Muscle of leg (tissue), 11 donors: ENCODE data around the gene ABCA7. TPM values are rescaled to one million over a fixed set of nuclear protein-coding genes. Genes with fewer than 3 reads are reported as not detected.

Source experiments
- DNase-seq: peaks from one replicate; pipeline ENCODE4 v3.0.0; 2013
- H3K27ac ChIP-seq: one replicate; pipeline ENCODE4 v1.5.1; 2013; ENCODE audit warnings: mild to moderate bottlenecking, low read length, control low read depth
- H3K27me3 ChIP-seq: one replicate; pipeline ENCODE4 v1.6.1; 2013; ENCODE audit warnings: low read length; ENCODE audit not compliant: control insufficient read depth, insufficient read depth
- H3K36me3 ChIP-seq: one replicate; pipeline ENCODE4 v1.6.1; 2013; ENCODE audit warnings: low read length; ENCODE audit not compliant: control insufficient read depth, insufficient read depth
- H3K4me1 ChIP-seq: one replicate; pipeline ENCODE4 v1.6.1; 2013; ENCODE audit warnings: low read length; ENCODE audit not compliant: control insufficient read depth, insufficient read depth
- H3K4me3 ChIP-seq: one replicate; pipeline ENCODE4 v1.5.1; 2013; ENCODE audit warnings: low read length, control low read depth
- H3K9me3 ChIP-seq: replicated peaks from 2 replicates; pipeline ENCODE4 v1.6.1; 2013; ENCODE audit warnings: low read depth, low read length; ENCODE audit not compliant: control insufficient read depth
- WGBS: methylation state at CpG from one replicate; pipeline ENCODE4 v1.1.5; 2013; ENCODE audit warnings: missing lambda C conversion rate; ENCODE audit not compliant: insufficient coverage; 5-methylcytosine and 5-hydroxymethylcytosine counted together
- polyA plus RNA-seq, 8 donors: library from polyadenylated mRNA; unstranded; fragments of 120-200 nt; gene quantifications; one replicate each; pipeline versions ENCODE4 v1.2.1 to v1.2.3, GENCODE V29; 2013; ENCODE audit warnings: inconsistent platforms in 1 of 8, low replicate concordance in 1 of 8; ENCODE audit not compliant: insufficient read length in 8 of 8, insufficient read depth in 1 of 8
- total RNA-seq: library from RNA; stranded (reverse); fragments of 120-200 nt; gene quantifications from one replicate; pipeline ENCODE4 v1.2.4, GENCODE V29; 2013

ABCA7 gene
- total and polyA plus RNA-seq, 9 donors, result 7.9 to 23.0 (median 12.6) TPM

GRCh38 chr19:1089126-1089771 is 49.3 kb downstream of the ABCA7 start:
- 93% methylated on average over 30 of the region's 32 CpGs for WGBS
- DNase-seq, result no peak
- Histone ChIP-seq H3K36me3 (peaks cover 61% of the 10 kb centered on the region), H3K9me3 (no peaks in the 10 kb centered on the region), H3K27me3 (no peaks in the 10 kb centered on the region), H3K4me3 (no peak overlapping the region), H3K4me1 (peaks cover 48% of the 10 kb centered on the region), H3K27ac (no peak overlapping the region)

GRCh38 chr19:1089891-1090290 is 50.0 kb downstream of the ABCA7 start:
- Histone ChIP-seq H3K4me1 (peaks cover 48% of the 10 kb centered on the region), H3K4me3 (no peak overlapping the region), H3K27me3 (no peaks in the 10 kb centered on the region), H3K9me3 (no peaks in the 10 kb centered on the region), H3K27ac (no peak overlapping the region), H3K36me3 (peaks cover 62% of the 10 kb centered on the region)
- no peak for DNase-seq
- WGBS, result 67% methylated on average over 5 of the region's 22 CpGs

DNA sequence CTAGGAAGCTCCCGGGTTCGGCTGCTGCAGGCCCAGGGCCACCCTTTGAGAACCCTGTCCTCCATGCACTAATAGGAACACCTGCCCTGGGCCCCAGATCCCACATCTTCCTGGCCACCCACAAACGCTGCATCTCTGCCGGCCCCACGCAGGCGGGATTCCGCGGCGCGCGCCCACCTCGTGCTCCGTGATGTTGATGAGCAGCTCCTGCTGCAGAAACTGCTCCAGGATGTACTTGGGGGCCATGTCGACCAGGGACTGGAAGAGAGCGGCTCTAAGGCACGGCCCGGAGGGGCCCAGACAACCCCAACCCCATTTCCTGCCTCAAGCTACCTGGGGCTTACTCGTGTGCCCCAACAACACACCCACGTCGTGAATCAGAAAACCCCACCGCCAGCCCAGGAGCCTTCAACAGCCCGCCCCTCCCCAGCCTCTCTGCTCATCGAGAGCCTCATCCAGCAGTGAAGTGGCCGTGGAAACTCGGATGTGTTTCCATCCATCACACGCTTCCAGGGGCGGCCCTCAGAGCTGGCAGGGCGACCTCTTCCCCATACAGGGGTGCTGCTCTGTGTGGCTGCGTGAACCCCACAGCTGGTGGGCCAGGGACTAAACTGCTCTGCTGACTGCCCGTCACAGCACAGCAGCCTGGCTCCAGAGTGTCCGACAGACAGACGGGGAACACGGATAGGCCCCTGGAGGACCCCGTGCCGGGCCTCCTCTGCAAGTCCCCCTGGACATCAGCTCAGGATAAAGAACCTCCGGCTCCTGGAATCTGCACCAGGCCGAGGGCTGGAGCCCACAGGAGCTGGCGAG is 51.0 kb downstream of the ABCA7 start:
- H3K4me1 ChIP-seq, result peaks cover 46% of the 10 kb centered on the region
- no peak for DNase-seq
- H3K27ac ChIP-seq, result no peak overlapping the region
- no peaks in the 10 kb centered on the region for H3K27me3 ChIP-seq
- no peak overlapping the region for H3K4me3 ChIP-seq
- 91% methylated on average over 29 of the region's 38 CpGs for WGBS
- no peaks in the 10 kb centered on the region for H3K9me3 ChIP-seq
- H3K36me3 ChIP-seq, result peaks cover 58% of the 10 kb centered on the region

GRCh38 chr19:1091544-1092175 is 51.8 kb downstream of the ABCA7 start:
- Histone ChIP-seq H3K27ac (no peak overlapping the region), H3K9me3 (no peaks in the 10 kb centered on the region), H3K36me3 (peaks cover 52% of the 10 kb centered on the region), H3K27me3 (no peaks in the 10 kb centered on the region), H3K4me3 (no peak overlapping the region), H3K4me1 (peaks cover 39% of the 10 kb centered on the region)
- whole genome bisulfite sequencing, result 91% methylated on average over 22 of the region's 27 CpGs
- DNase-seq, result no peak

- H3K27me3 ChIP-seq, result no peaks in the 10 kb centered on the region
- H3K36me3 ChIP-seq, result peaks cover 45% of the 10 kb centered on the region
- H3K27ac ChIP-seq, result no peak overlapping the region
- peaks cover 22% of the 10 kb centered on the region for H3K4me1 ChIP-seq
- H3K4me3 ChIP-seq, result no peak overlapping the region
- 72% methylated on average over 8 of the region's 15 CpGs for WGBS
- no peak for DNase-seq
- no peaks in the 10 kb centered on the region for H3K9me3 ChIP-seq
Observed at GRCh38 chr19:1093330-1093729, 53.4 kb downstream of the ABCA7 start.

- Histone ChIP-seq H3K27ac (no peak overlapping the region), H3K27me3 (no peaks in the 10 kb centered on the region), H3K9me3 (no peaks in the 10 kb centered on the region), H3K4me3 (peak overlapping the region; percentile 89), H3K4me1 (peaks cover 17% of the 10 kb centered on the region), H3K36me3 (peaks cover 38% of the 10 kb centered on the region)
- WGBS, result 75% methylated on average over 26 of the region's 32 CpGs
- DNase-seq, result no peak
Observed at GRCh38 chr19:1093811-1094553, 54.1 kb downstream of the ABCA7 start.

DNA sequence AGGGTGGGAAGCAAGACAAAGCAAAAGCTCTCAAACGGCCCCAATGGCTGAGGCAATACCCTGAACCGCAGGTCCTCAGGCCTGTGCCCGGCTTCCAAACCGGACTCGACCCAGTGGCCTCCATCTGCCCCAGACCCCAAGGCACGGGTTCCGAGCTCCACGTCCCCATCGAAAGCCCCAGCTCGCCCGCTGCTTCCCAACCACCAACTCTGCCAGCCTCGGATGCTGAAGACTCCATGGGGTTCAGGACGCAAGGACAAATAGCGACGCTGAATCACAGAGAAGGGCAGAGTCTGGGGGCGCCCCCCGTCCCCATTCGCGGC is 54.7 kb downstream of the ABCA7 start:
- no peak for DNase-seq
- H3K4me1 ChIP-seq, result peaks cover 17% of the 10 kb centered on the region
- H3K36me3 ChIP-seq, result peaks cover 32% of the 10 kb centered on the region
- H3K4me3 ChIP-seq, result peak overlapping the region; percentile 89
- H3K27ac ChIP-seq, result no peak overlapping the region
- no peaks in the 10 kb centered on the region for H3K9me3 ChIP-seq
- no peaks in the 10 kb centered on the region for H3K27me3 ChIP-seq
- under 1% methylated on average over 19 of the region's 19 CpGs for WGBS

- Histone ChIP-seq H3K27ac (no peak within 1 kb of the TSS), H3K9me3 (no peaks in the 10 kb centered on the region), H3K36me3 (peaks cover 30% of the 10 kb centered on the region), H3K4me1 (peaks cover 17% of the 10 kb centered on the region), H3K27me3 (no peaks in the 10 kb centered on the region), H3K4me3 (peak within 1 kb of the TSS; percentile 89)
- WGBS, result under 1% methylated on average over 78 of the region's 81 CpGs
- DNase-seq, result peak; percentile 100
Observed at GRCh38 chr19:1094978-1095701, 55.2 kb downstream of the ABCA7 start, which contains the start of gene POLR2E. Gene POLR2E, minus strand, starts transcription at chr19:1095375. Its CDS starts 60 bp downstream, at chr19:1095315.

DNA sequence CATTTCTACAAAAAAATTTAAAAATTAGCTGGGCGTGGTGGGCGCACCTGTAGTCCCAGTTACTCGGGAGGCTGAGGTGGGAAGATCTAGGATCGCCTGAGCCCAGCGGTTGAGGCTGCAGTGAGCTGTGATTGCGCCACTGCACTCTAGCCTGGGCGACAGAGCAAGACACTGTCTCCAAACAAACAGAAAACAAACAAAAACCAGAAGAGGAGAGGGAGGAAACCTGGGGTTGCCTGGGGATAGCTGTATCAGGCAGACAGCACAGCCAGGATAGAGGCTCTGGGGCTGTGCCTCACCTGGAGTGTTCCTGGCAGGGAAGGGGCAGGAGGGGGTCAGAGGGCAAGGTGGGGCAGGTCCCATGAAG is 57.9 kb downstream of the ABCA7 start:
- no peak for DNase-seq
- Histone ChIP-seq H3K27me3 (no peaks in the 10 kb centered on the region), H3K9me3 (no peaks in the 10 kb centered on the region), H3K27ac (no peak overlapping the region), H3K36me3 (peaks cover 13% of the 10 kb centered on the region), H3K4me3 (no peak overlapping the region), H3K4me1 (peaks cover 34% of the 10 kb centered on the region)
- no CpG with 5 or more reads among the region's 7 CpGs for WGBS
